Activated gamma-delta T cell treated with anti-CD3 and anti-CD28 coated beads, Interleukin-2, amount 50 U/mL, for 16 hours (primary cell): ENCODE results near the gene ADD2.
"Not testable (repeated sequence)": the region's sequence is repeated elsewhere in the genome, so short reads cannot be mapped to it uniquely, and the experiment has no call there.

Source experiments
- DNase-seq: peaks from one replicate; pipeline ENCODE4 v3.0.0-alpha.2; 2020; ENCODE audit warnings: low read depth

ADD2 gene

GRCh38 chr2:70632966-70633365 is 135.0 kb downstream of the ADD2 start:
- DNase-seq = no peak

DNA sequence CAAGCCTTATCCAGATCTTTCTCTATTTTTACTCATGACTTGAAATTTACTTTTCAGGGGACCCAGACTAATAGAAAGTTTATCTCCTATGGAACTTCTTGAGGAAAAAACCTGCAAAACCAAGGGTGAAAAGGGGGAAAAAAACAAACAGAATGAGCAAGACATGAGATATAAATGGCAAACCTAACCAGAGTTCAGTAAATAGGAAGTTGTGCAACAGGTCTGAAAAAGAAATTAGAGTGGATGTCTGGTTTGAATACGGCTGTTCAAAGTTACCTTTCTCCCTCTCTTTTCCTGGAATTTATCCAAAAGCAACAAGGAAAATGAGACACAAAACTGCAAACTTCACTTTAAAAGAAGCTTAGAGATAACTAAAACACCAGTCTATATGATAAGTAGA is 135.6 kb downstream of the ADD2 start:
- no peak for DNase-seq

DNA sequence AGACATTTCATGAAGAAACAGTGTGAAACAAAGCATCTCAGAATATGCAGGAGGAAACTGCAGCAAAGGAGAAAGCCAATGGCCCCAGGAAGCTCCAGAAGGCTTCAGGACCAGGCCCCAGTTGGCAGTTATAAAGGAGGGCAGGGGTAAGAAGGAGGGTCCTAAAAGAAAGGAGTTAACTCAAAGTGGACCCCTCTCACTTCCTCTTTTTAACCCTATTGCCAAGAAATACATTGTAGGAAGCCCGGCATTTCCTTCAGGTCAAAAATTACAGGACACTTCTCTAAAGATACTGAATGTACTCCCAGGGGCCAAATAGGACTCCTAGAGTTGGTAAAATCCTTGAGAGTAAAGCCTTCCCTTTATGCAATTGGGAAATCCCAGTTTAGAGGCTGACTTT is 137.2 kb downstream of the ADD2 start:
- DNase-seq = no peak

DNA sequence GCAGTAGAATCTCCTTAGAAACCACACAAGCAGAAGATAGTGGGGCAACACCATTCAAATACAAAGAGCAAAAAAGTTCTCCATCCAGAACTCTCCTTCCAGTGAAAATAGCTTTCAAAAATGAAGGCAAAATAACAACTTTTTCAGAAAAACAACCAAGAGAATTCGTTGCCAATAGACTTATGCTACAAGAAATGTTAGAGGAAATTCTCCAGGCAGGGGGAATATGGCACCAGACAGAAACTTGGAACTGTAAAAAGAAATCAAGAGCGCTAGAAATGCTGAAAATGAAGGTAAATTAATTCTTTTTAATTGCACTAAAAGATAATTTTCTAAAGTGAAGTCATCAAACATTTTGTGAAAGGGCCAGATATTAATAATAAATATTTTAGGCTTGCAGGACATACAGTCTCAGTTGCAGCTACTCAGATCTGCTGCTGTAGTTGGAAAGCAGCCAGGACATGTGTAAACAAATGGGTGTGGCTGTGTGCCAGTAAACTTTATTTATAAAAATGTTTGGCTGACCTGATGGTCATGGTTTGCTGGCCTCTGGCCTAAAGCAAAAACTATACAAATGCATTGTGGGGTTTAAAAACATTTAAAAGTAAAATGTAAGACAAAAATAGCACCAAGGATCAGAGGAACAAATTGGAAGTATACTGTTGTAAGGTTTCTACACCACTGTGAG is 140.6 kb downstream of the ADD2 start:
- DNase-seq = no peak

DNA sequence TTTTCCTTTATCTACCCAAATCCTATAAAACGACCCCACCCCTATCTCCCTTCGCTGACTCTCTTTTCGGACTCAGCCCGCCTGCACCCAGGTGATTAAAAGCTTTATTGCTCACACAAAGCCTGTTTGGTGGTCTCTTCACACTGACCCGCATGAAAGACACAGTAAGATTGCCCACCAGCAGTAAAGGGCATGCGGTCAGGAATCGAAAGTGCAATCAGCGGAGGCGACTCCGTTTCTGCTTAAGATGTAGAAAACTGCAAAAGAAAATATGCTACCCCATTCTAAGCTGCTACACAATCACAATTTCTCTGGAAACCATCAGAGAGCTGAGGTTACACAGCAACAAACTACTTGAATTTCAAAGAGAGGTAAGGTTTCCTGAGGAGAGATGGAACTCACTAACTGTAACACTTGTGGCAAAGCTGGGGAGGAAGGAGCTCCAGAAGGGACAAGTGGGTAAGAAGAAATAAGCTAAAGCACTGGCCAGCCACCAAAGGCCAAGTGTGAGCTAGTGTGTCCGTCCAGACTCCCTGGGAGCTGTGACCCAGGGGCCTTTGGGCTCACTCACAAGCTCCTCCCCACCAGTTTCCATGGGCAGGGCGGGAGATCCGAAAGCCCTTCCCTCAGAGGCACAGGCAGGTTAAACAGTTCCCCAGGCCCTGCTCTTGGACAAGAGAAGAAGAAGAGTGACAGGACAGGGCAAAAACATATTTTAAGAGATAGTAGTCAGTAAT is 141.6 kb downstream of the ADD2 start:
- no peak for DNase-seq

- not testable (repeated sequence) for DNase-seq
Measured at GRCh38 chr2:70621536-70621935, 146.5 kb downstream of the ADD2 start.

DNA sequence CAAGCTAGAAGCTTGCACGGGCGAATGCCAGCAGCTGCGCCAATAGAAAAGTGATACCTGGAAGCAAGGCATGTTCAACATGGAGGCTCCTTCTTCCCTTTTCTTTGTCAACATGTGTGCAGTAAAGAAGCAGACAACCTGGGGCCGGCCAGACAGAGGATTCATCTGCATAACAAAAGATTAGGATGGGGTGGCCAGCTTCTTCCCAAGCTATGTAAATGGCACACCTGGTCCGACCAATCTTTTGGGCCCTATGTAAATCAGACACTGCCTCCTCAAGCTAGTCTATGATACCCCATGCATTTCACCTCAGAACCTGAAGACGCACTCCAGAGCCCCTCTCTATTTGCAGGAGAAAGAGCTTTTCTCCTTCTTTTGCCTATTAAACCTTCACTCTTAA is 148.0 kb downstream of the ADD2 start:
- no peak for DNase-seq

- DNase-seq = no peak
Measured at GRCh38 chr2:70619167-70619566, 148.8 kb downstream of the ADD2 start.

GRCh38 chr2:70616168-70616694 is 151.8 kb downstream of the ADD2 start:
- DNase-seq = no peak

- DNase-seq = no peak
Measured at GRCh38 chr2:70615222-70615621, 152.8 kb downstream of the ADD2 start.

GRCh38 chr2:70613521-70613920 is 154.5 kb downstream of the ADD2 start:
- DNase-seq = no peak

DNA sequence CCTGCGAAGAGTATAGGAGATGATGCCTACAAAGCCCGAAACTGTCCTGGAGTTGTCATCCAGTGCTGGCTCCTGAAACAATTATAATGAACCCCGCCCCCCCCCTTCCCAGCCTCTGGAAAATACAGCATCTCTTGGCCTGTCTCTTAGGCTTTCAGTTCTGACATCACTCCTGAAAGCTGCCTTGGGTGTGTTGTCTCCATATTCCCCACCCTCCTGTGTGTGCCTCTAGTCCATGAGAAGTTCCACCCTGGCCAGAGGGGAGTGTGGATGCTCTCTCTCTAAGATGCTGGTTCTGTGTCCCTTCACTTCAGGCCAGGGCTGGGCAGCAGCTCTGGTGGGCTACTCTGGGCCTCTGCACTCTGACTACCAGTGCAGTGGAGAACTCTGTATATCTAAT is 155.4 kb downstream of the ADD2 start:
- DNase-seq = no peak

GRCh38 chr2:70608373-70608772 is 159.6 kb downstream of the ADD2 start:
- DNase-seq = no peak

DNA sequence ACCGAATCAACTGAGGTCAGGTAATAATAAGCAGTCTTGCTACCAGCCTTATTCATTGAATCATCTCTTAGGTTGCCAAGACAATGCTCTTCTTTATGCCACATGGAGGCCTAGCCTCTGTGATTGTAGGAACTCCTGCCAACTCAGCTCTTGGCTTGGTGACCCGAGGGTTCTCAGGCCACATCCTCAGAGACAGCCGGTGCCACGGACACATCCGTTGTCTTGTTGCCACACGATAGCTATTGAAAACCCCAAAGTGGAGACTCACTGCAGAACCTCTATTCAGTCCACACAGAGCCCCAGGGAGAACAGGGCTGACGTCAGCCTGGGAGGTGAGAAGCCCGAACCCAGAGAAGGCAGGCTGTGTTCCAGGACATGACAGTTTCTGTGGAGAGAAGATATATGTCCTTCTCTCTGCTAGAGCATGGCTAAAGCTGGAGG is 160.9 kb downstream of the ADD2 start:
- DNase-seq = no peak
